ENCODE data around the gene SPACA7.

Gene SPACA7

GRCh38 chr13:112465251-112466131, 89.3 kb downstream of the SPACA7 start:
- no peak for DNase-seq (ENCODE audit: low spot score)

- DNase-seq (ENCODE audit: low spot score) = no peak
These were observed 90.2 kb downstream of the SPACA7 start for GRCh38 chr13:112466132-112467058.

GRCh38 chr13:112467236-112467635, 91.1 kb downstream of the SPACA7 start:
- no peak for DNase-seq (ENCODE audit: low spot score)

- no peak for DNase-seq (ENCODE audit: low spot score)
These were observed 91.9 kb downstream of the SPACA7 start for GRCh38 chr13:112468069-112468468.

DNA sequence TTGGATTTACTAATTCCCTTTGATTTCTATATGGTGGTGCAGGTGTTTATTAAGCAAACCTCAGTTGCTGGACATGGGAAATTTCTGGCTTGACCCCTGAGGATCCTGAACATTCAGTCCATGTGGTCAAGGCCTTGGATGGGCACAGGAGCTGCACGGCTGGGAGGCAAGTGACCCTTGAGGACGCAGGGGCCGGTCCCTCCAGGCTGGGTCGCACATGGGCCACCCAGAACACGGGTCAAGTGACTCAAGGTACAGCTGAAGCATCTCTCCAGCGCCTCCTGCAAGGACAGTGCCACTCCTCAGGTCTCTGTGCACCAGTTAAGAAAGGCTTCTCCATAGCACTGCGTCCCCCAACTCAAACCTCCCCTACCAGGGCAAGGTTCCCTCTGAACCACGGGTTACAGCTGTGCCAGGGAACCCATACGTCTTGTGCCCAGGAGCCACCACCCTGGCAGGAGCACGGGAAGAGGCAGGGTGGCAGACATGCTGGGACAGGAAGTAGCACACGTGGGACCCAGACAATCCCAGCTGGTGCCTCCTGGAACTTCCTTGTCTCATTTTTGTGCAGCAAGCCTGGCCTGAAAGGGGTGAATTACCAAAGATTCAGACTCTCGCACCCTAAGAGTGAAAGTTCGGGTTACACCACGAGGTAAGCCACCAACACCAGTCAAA, 93.1 kb downstream of the SPACA7 start:
- no peak for DNase-seq (ENCODE audit: low spot score)

DNA sequence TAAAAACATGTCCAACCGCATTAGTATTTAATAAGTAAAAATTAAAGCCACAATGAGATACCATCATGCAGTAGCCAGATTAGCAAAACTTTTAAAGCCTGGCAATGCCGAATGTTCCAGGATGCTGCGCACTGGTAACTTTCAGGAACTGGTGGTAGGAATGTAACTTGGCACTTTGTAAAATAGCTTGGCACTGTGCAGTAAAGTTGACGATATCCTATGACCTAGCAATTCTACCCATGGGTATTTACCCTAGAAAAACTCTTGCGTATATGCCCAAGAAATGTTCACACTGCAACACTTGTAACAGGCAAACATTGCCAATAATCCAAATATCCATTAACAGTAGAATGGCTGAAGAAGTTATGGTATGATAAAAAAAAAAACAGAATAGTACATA, 97.7 kb downstream of the SPACA7 start:
- no peak for DNase-seq (ENCODE audit: low spot score)

- no peak for DNase-seq (ENCODE audit: low spot score)
These were observed 98.7 kb downstream of the SPACA7 start for GRCh38 chr13:112474869-112475268.

GRCh38 chr13:112475889-112476288, 99.7 kb downstream of the SPACA7 start:
- no peak for DNase-seq (ENCODE audit: low spot score)

DNA sequence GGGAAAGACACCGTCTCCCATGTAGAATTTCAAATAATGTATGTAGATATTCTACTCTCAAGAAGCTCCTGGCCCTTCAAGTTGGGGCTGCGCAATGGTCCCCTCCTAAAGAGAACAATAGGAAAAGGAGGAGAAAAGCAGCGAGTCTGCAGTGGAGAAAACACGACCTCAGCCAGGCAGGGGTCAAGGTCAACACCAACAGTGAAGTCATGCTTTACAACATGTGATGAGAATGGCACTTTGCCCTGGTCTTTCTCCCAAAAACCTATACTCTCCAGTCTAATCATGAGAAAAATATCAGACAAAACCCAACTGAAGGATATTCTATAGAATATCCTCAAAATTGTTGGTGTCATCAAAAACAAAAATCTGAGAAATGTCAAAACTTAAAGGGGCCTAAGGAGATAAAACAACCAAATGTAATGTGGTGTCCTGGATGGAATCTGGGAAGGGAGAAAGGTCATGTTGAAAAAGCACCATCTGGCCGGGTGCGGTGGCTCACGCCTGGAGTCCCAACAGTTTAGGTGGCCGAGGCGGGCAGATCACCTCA, 101.0 kb downstream of the SPACA7 start:
- no peak for DNase-seq (ENCODE audit: low spot score)

DNA sequence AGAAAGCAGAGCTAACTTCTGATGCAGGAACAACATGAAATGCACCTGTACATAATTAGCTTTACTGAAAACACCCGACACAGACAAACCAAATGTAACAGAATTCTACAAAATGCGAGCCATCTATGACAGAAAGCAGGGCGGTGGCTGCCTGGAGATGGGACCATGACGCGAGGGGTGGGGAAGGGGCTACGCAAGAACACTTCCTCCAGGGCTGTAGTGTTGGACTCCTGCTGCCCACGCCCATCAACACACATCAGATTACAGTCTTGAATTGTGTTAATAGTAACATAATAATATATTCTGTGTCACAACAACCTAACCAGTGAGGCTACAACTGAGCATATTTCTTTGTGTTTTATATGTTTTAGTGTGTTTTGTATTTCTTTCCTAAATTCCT, 103.2 kb downstream of the SPACA7 start:
- no peak for DNase-seq (ENCODE audit: low spot score)

DNA sequence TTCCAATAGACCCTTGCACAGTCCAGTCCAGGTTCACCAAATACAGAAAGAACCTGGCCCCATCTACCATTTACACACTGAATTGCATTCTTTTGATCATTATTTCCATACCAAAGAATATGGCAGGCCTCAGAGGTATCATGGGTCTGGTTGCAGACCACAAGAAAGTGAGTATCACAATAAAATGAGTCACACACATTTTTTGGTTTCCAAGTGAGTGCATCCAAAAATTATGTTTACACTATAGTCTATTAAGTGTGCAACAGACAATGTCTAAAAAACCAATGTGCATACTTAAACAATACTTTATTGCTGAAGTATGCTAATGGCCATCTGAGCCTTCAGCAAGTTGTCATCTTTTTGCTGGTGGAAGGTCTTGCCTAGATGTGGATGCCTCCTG, 105.3 kb downstream of the SPACA7 start:
- DNase-seq (ENCODE audit: low spot score) = no peak

DNA sequence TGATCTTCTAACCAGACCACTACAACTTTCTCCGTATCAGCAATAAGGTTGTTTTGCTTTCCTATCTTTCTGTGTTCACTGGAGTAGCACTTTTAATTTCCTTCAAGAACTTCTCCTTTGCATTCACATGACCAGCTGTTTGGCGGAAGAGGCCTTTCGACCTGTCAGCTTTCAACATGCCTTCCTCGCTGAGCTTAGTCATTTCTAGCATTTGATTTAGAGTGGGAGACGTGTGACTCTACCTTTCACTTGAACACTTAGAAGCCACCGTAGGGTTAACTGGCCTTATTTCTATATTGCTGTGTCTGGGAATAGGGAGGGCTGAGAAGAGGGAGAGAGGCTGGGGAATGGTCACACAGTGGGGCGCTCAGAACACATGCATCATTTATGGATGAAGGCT, 107.1 kb downstream of the SPACA7 start:
- DNase-seq (ENCODE audit: low spot score) = no peak

All from activated CD4-positive, alpha-beta T cell treated with anti-CD3 and anti-CD28 coated beads, Interleukin-2, Interleukin-4, amounts not matched to agents 100 ng/mL and 50 ng/mL, durations not matched to agents 16 hours and 8 hours (primary cell).